Suprapubic skin (tissue), 4 donors: ENCODE measurements around the gene TMCC2.

Experiments used
- CTCF ChIP-seq, 2 donors: fragments of 200-600 bp in 1 of 2; fragments of 450-650 bp in 1 of 2; sonication (generic) in 1 of 2; IDR thresholded peaks; one replicate each; pipeline ENCODE4 v1.5.1; 2016 to 2019; ENCODE audit warnings: antibody characterized with exemption in 2 of 2, mild to moderate bottlenecking in 1 of 2, moderate library complexity in 1 of 2
- POLR2A ChIP-seq, 2 donors: fragments of 450-650 bp; IDR thresholded peaks; one replicate each; pipeline ENCODE4 v1.6.1; 2017; ENCODE audit warnings: antibody characterized with exemption in 2 of 2, mild to moderate bottlenecking in 2 of 2, moderate library complexity in 2 of 2
- POLR2AphosphoS5 ChIP-seq, 3 donors: sonication (generic); formaldehyde crosslinking; IDR thresholded peaks; one replicate each; pipeline ENCODE4 v1.6.1; 2017; ENCODE audit warnings: antibody characterized with exemption in 3 of 3

- TF ChIP-seq CTCF (IDR thresholded peaks at IDR 0.05) (no peak), POLR2A (IDR thresholded peaks at IDR 0.05) (no peak), POLR2AphosphoS5 (IDR thresholded peaks at IDR 0.05) (no peak)
Observed at GRCh38 chr1:205272536-205272935, 44.8 kb downstream of the TMCC2 start.
